Putamen (tissue), 1 donor: ENCODE measurements around the gene BCL7A.
A peak's percentile ranks its signal among the peaks of the same experiment; 100 is the strongest.
"Not testable (repeated sequence)": the region's sequence is repeated elsewhere in the genome, so short reads cannot be mapped to it uniquely, and the experiment has no call there.

ENCODE experiments used
- DNase-seq: peaks from one replicate; pipeline ENCODE4 v3.0.0-alpha.2; 2016; ENCODE audit warnings: low spot score

Gene BCL7A

DNA sequence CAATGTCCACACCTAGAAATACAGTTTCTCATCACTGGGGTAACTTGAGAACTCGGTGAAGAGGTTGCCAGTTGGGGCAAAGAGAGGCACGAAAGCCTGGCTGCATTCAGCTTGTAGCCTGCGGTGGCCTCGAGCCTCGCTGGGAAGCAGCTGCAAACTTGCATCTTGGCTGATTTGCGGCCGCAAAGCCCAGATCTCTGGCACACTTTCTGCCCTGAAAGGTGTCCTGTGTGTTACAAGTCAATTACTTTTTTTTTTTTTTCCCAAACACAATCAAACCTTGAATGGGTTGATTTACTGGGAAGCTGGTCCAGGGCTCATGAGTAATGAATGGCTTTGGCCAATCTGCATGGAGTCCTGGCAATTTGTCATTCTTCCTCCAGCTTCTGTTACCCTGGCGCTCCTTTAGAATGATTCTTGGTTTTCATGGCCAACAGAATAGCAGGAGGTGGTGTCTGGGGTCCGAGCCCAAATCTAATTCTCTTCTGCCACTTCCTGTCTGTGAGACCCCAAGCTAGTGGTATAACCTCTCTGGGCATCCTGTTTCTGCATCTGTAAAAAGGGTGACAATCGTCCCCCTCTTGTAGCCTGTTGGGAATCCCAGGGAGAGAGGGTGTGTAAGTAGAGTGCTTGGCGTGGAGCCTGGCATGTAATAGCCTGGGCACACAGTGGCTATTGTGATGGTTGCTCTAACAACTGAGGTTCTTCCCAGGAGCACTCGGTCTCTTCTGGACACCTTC is 6.7 kb downstream of the BCL7A start:
- peak; percentile 32 for DNase-seq

DNA sequence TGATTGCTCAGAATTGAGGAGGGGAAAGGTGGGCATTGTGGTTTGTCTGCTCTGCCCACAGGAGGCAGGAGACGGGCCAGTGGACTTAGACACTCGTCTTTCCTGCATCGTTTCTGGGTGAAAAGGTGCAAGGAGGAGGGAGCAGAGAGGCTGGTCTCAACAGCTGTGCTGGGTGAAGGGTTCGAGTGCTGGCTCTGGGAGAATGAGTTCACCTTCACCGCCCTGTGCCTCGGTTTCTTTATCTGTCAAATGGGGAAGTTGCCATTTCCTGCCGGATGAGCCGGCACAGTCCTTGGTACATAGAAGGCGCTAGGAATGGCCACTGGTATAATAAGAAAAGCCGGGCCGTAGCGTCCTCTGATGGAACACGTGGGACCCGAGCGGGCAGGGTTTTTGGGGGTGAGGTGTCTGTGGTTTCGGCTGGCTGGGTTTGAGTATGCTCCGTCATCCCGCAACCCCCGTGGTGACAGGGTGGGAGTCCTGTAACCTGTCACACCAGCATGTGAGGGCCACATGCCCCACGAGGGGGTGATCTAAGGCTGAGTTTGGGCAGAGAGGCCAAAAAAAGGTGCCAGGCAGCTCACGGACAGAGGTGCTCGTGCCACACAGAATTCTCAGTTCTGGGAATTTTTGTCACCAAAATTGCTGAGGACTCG is 7.3 kb downstream of the BCL7A start:
- no peak for DNase-seq

DNA sequence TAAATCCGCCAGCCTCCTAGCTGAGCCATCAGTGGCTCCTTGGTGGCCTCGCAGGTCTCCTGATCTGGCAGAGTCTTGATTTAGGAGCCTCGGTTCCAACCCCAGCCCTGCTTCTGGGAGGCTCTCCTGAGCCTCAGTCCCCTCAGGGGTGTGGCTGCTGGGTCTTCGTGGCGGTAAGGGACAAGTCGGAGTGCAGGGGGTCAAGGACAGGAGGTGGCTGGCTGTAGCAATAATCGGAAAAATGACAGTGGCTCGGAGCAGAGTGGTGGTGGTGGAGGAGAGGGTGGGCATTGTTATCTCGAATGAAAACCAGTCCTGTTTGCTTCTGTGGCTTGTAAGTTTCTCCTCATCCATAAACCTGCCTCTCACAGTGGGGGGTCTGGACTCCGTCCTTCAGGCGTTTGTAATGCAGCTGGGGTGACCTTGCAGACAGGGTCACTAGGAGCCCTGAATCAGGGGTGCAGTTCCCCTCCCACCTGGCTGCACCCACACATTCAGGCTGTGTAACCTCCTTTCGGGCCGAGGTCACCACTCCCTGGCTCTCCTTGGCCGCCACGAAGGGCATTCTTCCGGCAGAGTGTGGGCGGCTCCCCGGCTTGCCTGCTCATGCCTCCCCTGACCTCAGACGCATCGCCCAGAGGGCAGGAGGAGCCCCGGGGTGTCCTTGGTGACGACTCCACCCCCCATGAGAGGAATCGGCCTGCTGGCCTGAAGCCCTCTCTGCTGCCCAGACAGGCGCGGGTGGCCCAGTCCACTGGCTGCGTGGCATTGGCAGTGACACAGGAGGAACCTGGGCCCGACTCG is 8.1 kb downstream of the BCL7A start:
- no peak for DNase-seq

DNA sequence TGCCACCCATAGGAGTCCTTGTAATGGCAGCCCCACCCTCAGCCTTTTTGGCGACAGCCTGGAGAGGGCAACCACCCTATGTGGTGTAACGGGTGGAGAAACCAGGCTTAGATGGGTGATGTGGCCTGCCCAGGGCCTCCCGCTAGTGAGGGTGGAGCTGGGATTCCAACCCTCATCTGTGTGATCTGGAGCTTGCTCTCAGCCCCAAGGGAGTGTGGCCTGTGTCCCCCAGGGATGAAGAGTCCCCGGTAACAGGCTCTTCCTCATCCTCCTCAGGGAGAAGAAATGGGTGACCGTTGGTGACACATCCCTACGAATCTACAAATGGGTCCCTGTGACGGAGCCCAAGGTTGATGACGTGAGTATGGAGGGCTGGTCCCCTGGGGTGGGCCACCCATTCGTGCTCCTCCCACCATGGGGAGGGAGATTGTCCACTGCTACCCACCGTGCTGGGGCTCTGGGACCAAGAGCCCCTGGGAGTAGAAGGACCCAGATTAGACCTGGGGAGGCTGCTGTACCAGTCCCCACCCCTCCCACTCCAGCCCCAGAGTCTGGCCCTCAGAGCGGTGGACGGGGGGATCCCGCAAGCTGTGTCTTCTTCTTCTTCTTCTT is 8.8 kb downstream of the BCL7A start:
- DNase-seq, result no peak

DNA sequence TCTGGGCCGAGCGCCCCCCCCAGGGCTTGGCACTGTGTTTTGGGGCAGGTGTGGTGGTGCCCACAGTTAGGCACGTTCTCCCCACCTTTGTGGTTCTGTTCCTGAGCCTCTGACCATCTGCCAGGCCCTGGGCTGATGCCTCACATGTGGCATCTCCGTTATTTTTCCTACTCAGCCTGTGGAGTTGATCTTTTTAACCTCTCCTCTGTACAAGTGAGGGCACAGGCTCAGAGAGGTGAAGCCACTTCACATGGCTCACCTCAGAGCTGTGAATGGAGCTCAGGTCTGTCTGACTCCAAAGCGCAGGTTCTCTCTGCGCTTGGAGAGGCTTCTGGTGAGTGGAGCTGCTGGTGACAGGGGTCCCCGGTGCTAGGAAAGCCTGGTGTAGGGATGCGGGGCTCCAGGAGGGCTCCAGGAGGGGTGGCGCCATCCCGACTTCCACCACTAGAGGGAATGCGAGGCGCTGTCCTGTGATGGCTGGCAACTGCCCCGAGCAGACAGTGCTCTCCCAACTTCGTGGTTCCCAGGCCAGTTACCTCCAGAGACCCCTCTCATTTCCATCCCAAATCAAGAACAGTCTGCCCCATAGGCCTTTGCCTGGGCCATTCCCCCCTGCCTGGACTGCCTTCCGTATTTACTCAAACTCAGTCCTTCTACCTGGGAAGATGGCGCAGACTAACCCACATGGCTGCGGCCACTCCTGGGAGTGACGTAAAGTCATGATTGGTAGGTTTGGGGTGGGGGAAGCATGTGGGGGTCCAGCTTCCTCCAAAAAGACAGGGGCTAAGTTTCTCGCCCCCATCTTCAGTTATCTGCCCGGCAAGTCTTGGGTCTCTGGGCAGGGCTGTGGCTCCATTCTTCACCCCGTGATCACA is 9.9 kb downstream of the BCL7A start:
- DNase-seq, result no peak

DNA sequence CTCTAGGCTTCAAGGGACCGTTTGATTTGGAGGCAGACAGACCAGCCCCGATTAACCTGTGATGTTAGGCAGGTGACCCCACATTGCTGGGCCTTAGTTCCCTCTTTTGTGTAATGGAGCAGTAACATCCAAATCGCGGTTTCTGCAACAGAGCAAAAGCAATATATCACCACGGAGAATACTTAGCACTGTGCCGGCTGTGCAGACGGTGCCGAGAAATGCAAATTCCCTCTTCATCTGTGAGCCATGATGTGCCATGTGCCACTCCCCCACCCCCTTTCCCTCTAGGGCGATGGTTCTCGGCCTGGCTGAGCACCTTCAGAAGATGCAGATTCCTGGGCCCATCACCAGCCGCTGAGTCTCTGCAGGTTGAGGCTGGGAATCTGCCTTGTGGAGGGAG is 10.9 kb downstream of the BCL7A start:
- no peak for DNase-seq

DNA sequence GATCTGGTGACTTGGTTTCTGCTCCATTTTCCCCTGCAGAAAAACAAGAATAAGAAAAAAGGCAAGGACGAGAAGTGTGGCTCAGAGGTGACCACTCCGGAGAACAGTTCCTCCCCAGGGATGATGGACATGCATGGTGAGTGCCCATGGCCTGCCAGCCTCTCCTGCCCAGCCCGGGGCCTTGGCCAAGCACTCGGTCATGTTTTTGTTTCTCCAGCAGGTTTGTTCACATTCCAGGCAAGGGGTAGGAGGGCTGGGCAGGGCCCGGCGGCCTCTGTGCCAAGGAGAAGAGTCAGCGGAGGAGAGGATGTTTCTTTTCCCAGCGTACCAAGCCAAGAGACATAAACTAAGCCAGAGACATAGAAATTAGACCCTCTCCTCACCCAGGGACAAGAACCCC is 13.6 kb downstream of the BCL7A start:
- DNase-seq, result no peak

DNA sequence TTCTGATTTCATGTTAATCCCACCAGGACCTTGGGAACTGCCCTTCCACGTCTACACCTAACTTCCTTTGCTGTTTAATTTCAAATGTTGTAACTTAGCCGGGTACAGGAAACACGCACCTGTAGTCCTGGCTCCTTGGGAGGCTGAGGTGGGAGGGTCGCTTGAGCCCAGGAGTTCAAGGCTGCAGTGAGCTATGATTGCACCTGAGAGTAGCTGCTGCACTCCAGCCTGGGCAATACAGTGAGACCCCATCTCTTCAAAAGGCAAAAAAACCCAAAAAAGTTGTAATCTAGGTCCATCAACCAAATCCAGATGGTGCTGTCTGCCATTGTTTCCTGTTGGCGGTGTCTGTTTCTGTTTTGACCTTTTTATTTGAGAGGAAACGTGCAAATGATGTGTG is 14.5 kb downstream of the BCL7A start:
- no peak for DNase-seq

DNA sequence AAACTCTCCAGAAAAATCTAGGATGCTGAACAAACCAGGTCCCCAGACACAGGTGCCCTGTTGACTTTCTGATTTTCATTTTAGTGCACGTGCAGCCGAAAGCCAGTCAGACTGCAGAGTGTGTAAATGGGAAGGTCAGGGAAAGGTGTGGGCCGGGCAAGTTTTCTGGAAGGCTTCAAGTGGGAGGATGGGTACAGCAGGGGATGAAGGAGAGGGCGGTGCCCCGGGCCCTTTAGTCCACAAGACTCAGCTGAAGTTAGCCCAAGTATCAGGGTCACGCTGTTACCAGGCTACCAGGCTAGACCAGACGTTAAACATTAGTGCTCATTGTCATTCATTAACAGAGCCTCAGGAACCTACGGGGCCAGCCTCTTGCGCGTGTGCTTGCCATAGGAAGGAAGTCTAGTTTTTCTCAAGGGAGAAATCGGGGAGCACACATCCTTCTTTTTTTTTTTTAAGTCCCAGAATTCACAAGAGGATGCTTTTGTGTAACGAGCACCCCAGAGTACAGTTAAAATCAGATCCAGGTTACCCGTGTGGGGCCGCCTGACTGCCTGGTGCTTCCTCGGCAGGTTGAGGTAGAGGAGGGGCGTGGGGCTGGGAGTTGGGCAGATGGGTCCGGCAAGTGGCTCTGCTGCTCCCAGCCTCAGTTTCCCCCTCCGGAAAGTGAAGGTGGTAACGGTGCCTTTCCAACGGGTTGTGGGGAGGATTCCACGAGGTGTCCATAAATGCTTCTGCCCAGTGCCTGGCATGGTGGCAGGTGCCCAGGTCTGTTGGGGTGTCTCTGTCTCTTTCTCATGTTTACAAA is 19.1 kb downstream of the BCL7A start:
- no peak for DNase-seq

DNA sequence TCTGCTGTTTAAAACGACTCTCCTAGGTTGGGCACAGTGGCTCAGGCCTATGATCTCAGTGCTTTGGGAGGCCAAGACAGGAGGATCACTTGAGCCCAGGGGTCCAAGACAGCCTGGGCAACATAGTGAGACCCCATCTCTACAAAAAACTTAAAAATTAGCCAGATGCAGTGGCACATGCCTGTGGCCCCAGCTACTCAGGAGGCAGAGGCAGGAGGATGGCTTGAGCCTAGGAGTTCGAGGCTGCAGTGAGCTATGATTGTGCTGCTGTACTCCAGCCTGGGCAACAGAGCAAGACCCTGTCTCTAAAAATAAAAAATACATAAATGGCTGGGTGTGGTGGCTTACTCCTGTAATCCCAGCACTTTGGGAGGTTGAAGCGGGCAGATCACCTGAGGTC is 19.8 kb downstream of the BCL7A start:
- DNase-seq, result not testable (repeated sequence)

DNA sequence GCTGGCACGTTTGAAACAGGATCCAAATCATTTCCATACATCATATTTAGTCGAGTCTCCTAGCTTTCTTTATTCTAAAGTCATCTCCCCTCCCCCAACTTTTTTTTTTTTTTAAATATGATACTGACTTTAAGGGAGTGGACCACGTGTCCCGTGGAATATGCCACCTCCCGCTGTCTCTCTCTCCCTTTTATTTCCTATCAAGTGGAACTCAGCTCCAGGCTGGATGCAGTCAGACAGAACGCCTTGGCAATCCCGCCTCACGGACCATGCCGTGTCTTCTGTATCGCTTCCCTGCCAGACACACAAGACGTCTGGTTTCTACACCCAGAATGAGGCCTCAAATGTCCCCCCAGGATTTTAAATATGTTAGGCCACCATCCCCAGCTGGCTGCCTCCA is 21.2 kb downstream of the BCL7A start:
- no peak for DNase-seq

DNA sequence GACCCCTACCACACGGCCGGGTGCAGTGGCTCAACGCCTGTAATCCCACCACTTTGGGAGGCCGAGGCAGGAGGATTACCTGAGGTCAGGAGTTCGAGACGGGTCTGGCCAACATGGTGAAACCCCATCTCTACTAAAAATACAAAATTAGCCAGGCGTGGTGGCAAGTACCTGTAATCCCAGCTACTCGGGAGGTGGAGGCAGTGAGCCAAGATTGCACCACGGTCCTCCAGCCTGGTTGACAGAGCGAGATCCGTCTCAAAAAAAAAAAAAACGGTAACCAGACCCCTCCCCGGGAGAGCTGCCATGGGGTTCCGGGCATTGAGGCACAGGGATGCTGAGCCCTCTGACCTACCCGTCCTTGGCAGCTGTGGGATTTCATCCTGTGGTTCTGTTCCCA is 21.8 kb downstream of the BCL7A start:
- DNase-seq, result no peak

DNA sequence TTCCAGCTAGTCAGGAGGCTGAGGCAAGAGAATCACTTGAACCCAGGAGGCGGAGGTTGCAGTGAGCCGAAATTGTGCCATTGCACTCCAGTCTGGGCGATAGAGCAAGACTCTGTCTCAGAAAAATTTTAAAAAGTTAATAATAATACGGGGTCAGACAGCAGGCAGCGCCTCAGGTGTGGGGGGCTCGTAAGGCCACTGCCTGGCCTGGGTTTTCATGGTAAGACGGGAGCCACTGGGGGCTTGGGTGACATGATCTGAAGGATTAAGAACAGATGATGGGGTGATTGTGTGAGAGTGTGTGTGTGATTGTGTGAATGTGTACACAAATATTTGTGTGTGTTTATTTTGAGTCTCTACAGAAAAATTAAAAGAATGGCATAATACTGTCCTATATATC is 23.6 kb downstream of the BCL7A start:
- DNase-seq, result no peak

DNA sequence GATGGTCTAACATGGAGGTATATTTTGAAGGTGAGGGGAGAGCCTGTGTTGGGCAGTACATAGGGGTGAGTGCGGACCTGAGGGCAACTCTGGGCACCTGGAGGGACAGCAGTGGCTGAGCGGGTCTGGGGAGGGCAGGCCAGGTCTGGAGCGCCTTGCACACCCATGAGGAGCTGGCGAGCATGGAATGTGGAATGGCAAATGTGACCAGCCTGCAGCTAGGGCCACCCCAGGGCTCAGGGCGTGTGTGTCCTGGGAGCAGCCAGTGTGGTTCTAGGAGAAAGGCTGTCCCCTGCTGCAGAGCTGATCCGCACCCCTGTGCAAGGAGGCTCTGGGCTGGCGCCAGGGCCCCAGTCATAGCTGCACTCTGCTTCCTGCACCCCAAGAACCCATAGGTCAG is 24.5 kb downstream of the BCL7A start:
- DNase-seq, result no peak

DNA sequence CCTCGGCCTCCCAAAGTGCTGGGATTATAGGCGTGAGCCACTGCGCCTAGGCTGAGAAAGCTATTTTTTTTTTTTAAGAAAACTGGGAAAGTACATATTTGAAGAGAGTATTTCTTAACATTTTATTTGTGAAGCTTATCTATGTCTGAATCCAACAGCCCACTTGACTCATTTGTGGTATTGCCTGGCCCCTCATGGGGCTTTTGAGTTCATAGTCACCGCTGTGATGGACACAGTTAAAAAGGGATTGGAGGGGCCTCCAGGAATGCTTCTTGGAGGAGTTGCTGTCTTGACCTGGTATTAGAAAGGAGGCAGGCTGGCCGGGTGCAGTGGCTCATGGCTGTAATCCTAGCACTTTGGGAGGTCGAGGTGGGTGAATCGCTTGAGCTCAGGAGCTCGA is 26.5 kb downstream of the BCL7A start:
- no peak for DNase-seq

DNA sequence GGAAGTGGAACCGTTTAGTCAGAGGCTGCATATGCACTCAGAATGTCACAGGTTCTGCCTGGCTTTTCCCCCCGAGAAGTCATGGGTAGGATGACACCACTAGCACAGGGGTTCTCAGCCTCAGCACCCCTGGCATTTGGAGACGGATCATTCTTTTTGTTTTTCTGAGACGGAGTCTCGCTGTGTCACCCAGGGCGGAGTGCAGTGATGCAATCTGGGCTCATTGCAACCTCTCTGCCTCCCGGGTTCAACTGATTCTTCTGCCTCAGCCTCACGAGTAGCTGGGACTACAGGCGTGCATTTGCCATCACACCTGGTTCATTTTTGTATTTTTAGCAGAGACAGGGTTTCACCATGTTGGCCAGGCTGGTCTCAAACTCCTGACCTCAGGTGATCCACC is 28.1 kb downstream of the BCL7A start:
- no peak for DNase-seq

DNA sequence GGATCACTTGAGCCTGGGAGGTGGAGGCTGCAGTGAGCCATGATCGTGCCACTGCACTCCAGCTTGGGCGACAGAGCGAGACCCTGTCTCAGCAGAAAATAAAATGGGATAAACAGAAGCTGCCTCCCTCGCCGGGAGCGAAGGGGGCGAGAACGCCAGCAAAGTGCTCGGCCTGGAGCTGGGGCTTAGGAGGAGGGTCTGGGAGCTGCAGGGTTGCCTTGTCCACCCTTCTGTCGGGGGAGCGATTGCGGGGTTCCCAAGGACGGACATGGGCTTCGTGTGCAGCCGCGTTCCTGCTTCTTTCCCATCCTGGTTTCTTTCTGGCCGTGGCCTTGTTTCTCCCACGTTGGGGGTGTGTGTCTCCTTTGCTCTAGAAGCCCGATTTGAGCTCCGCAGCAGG is 29.0 kb downstream of the BCL7A start:
- no peak for DNase-seq

DNA sequence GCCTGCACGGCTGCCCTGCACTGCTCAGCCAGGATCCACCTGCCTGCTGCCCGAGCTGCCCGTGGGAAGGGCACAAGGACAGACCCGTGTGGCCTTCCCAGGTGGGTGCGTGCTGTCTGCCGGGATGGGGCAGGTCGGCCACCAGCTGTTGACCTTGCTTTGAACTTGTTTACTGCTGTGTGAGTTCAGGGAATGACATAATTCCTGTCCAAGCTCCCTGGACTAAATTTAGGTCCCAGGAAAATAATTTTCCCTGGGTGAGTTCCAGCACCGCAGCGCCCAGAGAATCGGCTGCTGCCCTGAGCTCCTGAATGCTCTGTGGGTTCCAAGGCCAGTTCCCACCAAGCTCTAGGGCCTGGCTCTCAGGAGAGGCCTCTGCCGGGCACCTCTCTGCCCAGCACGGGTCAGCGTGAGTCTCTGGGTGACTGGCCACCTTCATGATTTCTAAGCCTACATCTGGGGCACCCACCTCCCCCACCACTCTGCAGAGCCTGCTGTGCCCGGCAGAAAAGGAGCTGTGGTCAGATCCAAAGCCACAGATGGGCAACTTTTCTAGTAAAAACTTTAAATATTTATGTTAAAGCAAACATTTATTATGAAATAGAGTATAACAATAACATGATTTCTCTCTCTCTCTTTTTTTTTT is 29.7 kb downstream of the BCL7A start:
- DNase-seq, result no peak

DNA sequence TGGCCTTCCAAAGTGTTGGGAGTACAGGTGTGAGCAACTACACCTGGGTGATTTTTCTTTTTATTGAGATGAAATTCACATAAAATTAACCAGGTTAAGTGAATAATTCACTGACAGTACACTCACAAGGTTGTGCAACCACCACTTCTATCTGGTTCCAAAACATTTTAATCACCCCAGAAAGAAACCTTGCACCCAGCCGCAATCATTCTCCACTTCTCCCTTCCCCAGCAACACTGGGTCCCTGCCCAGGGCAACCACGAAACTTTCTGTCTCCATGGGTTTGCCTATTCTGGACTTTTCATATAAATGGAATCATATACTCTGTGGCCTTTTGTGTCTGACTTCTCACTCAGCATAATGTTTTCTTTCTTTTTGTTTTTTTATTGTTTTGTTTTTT is 30.6 kb downstream of the BCL7A start:
- no peak for DNase-seq

DNA sequence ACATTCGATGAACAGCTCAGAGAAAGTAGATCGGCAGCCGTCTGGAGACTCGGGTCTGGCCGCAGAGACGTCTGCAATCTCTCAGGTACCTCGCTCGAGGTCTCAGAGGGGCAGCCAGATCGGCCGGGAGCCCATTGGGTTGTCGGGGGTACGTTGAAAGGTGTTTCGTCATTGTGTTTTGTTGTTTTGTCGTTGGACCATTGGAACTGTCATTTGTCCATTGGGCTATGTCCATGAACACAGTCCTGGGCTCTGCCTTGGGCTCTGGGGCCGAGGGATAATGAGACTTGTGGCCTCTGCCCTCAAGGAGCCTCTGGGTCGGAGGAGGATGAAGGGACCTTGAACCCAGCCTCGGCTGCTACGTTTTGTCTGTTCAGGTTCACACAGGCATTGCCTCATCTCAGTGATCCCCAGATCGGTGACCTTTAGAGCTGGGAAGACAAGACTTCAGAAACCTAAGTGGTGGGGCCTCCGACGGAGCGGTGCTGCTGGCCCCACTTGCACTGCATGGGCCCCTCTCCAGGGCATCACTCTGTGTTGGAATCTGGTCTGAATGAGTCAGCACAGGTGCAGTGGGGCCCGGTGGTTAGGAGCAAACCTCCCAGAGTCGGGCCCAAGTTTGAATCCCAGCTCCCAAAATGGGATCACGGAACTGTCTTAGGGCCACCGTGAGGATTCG is 33.3 kb downstream of the BCL7A start:
- no peak for DNase-seq
